Mammary epithelial cell (primary cell): Measurements from ENCODE around the gene YBX2.

Experiments
- EZH2 ChIP-seq: IDR thresholded peaks from 2 replicates; pipeline ENCODE4 v1.6.1; 2012; ENCODE audit warnings: low read length, inconsistent platforms, borderline replicate concordance
- TF ChIP-seq, protein P1 (sequence below), 2 donors: IDR thresholded peaks in 1 of 2; conservative IDR thresholded peaks in 1 of 2; 2 replicates each; pipeline ENCODE4 v1.5.1; 2011 to 2012; ENCODE audit warnings: inconsistent platforms in 2 of 2, low read length in 2 of 2, mild to moderate bottlenecking in 2 of 2, control low read depth in 1 of 2, low read depth in 1 of 2; ENCODE audit not compliant: insufficient read depth in 1 of 2; ENCODE audit errors: extremely low read depth in 1 of 2

DNA sequence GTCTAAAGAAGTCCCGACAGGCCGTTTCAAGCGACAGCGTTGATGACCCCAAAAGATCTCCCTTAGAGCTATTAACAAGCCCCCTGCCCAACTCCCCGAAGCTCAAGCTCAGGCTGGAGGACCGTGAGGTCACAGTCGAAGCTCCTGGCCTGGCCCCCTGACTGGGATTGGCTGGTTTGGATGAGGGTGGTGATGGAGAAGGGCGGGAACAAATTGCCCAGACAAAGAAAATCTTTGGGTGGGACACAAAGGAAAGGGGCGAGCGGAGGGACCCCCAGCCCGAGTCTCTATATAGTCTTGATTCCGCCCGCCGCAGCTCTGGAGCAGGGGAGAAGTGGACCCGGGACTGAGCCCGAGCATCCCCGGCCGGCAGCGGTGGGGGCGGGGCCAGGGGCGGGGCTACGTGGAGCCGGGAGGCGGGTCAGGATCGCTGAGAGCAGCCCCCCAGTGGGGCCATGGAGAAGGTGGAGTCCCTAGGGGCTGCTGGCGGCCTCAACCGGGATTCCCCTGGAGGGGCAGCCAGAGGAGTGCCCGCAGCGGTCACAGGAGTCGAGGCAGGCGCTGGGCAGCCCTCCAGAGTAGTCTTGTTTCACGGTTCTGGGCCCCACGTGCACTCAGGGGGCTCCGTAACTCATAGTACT, 35.7 kb upstream of the YBX2 start:
- TF ChIP-seq, protein P1, sequence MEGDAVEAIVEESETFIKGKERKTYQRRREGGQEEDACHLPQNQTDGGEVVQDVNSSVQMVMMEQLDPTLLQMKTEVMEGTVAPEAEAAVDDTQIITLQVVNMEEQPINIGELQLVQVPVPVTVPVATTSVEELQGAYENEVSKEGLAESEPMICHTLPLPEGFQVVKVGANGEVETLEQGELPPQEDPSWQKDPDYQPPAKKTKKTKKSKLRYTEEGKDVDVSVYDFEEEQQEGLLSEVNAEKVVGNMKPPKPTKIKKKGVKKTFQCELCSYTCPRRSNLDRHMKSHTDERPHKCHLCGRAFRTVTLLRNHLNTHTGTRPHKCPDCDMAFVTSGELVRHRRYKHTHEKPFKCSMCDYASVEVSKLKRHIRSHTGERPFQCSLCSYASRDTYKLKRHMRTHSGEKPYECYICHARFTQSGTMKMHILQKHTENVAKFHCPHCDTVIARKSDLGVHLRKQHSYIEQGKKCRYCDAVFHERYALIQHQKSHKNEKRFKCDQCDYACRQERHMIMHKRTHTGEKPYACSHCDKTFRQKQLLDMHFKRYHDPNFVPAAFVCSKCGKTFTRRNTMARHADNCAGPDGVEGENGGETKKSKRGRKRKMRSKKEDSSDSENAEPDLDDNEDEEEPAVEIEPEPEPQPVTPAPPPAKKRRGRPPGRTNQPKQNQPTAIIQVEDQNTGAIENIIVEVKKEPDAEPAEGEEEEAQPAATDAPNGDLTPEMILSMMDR (conservative IDR thresholded peaks at IDR 0.05 in 1 of 2, IDR thresholded peaks at IDR 0.05 in 1 of 2; ENCODE audit: extremely low read depth in 1 of 2, insufficient read depth in 1 of 2, low read depth in 1 of 2, low read length in 2 of 2), result no peak
- TF ChIP-seq EZH2, result no peak
